Measurements from ENCODE around the gene MTIF2.
"Not testable (repeated sequence)": the region's sequence is repeated elsewhere in the genome, so short reads cannot be mapped to it uniquely, and the experiment has no call there.

Gene MTIF2
- total RNA-seq, result 18.8 to 85.7 (median 57.5) reads per million in 18 experiments

- peak; percentile 96 for DNase-seq
Observed at GRCh38 chr2:55268907-55269644, at the start of gene MTIF2. TSS of gene MTIF2 (minus strand) at chr2:55269231. CDS start at chr2:55263858, 5,373 bp downstream.

- DNase-seq, result no peak
Observed at GRCh38 chr2:55314985-55315384, 46.0 kb upstream of the MTIF2 start.

GRCh38 chr2:55311444-55311870 is 42.4 kb upstream of the MTIF2 start:
- DNase-seq, result peak; percentile 79 to 89

GRCh38 chr2:55309446-55309845 is 40.4 kb upstream of the MTIF2 start:
- DNase-seq, result no peak

- DNase-seq, result no peak
Observed at GRCh38 chr2:55302241-55302640, 33.2 kb upstream of the MTIF2 start.

- DNase-seq, result no peak
Observed at GRCh38 chr2:55301277-55301676, 32.2 kb upstream of the MTIF2 start.

GRCh38 chr2:55296393-55296792 is 27.4 kb upstream of the MTIF2 start:
- no peak for DNase-seq

GRCh38 chr2:55283083-55283482 is 14.1 kb upstream of the MTIF2 start:
- no peak for DNase-seq

GRCh38 chr2:55282110-55282917 is 13.3 kb upstream of the MTIF2 start:
- DNase-seq, result peak; percentile 83 to 92

GRCh38 chr2:55280851-55281546 is 12.0 kb upstream of the MTIF2 start:
- DNase-seq, result not testable (repeated sequence)

GRCh38 chr2:55279859-55280424 is 10.9 kb upstream of the MTIF2 start:
- DNase-seq, result not testable (repeated sequence)

- not testable (repeated sequence) for DNase-seq
Observed at GRCh38 chr2:55279214-55279835, 10.3 kb upstream of the MTIF2 start.

- DNase-seq, result no peak
Observed at GRCh38 chr2:55277310-55277709, 8.3 kb upstream of the MTIF2 start.

GRCh38 chr2:55274346-55274745 is 5.3 kb upstream of the MTIF2 start:
- DNase-seq, result not testable (repeated sequence)

- no peak for DNase-seq
Observed at GRCh38 chr2:55269645-55269990, 587 bp upstream of the MTIF2 start.

- DNase-seq, result peak; percentile 24
Observed at GRCh38 chr2:55268288-55268906, 634 bp downstream of the MTIF2 start.

GRCh38 chr2:55259586-55259985 is 9.4 kb downstream of the MTIF2 start:
- DNase-seq, result not testable (repeated sequence)

GRCh38 chr2:55252832-55253231 is 16.2 kb downstream of the MTIF2 start:
- DNase-seq, result no peak

GRCh38 chr2:55247025-55247424 is 22.0 kb downstream of the MTIF2 start:
- DNase-seq, result no peak

- no peak for DNase-seq
Observed at GRCh38 chr2:55245411-55245810, 23.6 kb downstream of the MTIF2 start.

GRCh38 chr2:55242617-55243016 is 26.4 kb downstream of the MTIF2 start:
- DNase-seq, result no peak

- not testable (repeated sequence) for DNase-seq
Observed at GRCh38 chr2:55241582-55241981, 27.4 kb downstream of the MTIF2 start.

All from inflammatory macrophage (primary cell).